K562 (cell line): ENCODE results near the gene HHIPL1. TPM values are rescaled to one million over a fixed set of nuclear protein-coding genes. Genes with fewer than 3 reads are reported as not detected.

Experiments
- HEY1 ChIP-seq: fragments of 250-450 bp; sonication (Bioruptor Pico); IDR thresholded peaks from 2 replicates; pipeline ENCODE4 v1.5.0; 2020; ENCODE audit warnings: mild to moderate bottlenecking, moderate library complexity, borderline replicate concordance
- MCM7 ChIP-seq, 2 experiments: fragments of 450-650 bp; IDR thresholded peaks; 2 replicates each; pipeline ENCODE4 v1.6.1; 2016 to 2018
- PHTF2 ChIP-seq: fragments of 250-450 bp; sonication (Bioruptor Pico); IDR thresholded peaks from 2 replicates; pipeline ENCODE4 v1.5.0; 2021; ENCODE audit warnings: mild to moderate bottlenecking
- RBM34 ChIP-seq: fragments of 200-400 bp; formaldehyde crosslinking; IDR thresholded peaks from 2 replicates; pipeline ENCODE4 v1.6.1; 2018; ENCODE audit warnings: low read length, borderline replicate concordance; ENCODE audit not compliant: insufficient read depth
- RFX1 ChIP-seq: fragments of 450-650 bp; IDR thresholded peaks from 2 replicates; pipeline ENCODE4 v1.6.1; 2016; ENCODE audit warnings: mild to moderate bottlenecking, moderate library complexity
- SMC3 ChIP-seq: conservative IDR thresholded peaks from 2 replicates; pipeline ENCODE4 v1.6.1; 2011; ENCODE audit warnings: low read depth, low read length, improper control_type of control experiment; ENCODE audit not compliant: insufficient read depth
- SRSF9 ChIP-seq: fragments of 200-400 bp; formaldehyde crosslinking; IDR thresholded peaks from 2 replicates; pipeline ENCODE4 v1.6.1; 2017; ENCODE audit warnings: low read depth, low read length, borderline replicate concordance
- ZKSCAN1 ChIP-seq: fragments of 150-350 bp; IDR thresholded peaks from 2 replicates; pipeline ENCODE4 v1.6.1; 2016; ENCODE audit warnings: low read depth, low read length
- polyA plus RNA-seq, 8 experiments: library from polyadenylated mRNA; depleted of rRNA in 4 of 8; stranded (reverse) in 5 of 8; unstranded in 3 of 8; fragments of >200 nt; fragmentation: Nextera tagmentation in 2 of 8; fragmentation: Illumina TruSeq in 1 of 8; extraction: Ambion mirVana in 2 of 8; extraction: Trizol in 1 of 8; gene quantifications; 2 replicates each; pipeline versions ENCODE4 v1.2.1 to v1.2.3, GENCODE V29; 2011 to 2014; ENCODE audit warnings: inconsistent platforms in 1 of 8, missing spikeins in 1 of 8
- total RNA-seq, 7 experiments: library from RNA; depleted of rRNA in 6 of 7; stranded (reverse); fragments of >200 nt in 6 of 7; fragmentation: Illumina TruSeq in 2 of 7; extraction: Trizol in 2 of 7; gene quantifications; 2 replicates each; pipeline versions ENCODE4 v1.2.1 to v1.2.3, GENCODE V29; 2011 to 2021; ENCODE audit warnings: low replicate concordance in 1 of 7
- TF ChIP-seq, protein P1 (sequence below), 2 experiments: fragments of 450-650 bp; formaldehyde crosslinking in 1 of 2; IDR thresholded peaks; 2 replicates each; pipeline versions ENCODE4 v1.4.0 to v1.6.1; 2014 to 2020; ENCODE audit warnings: mild to moderate bottlenecking in 2 of 2, borderline replicate concordance in 1 of 2, low read depth in 1 of 2

HHIPL1 gene
- total and polyA plus RNA-seq, 9 of the 15 experiments (the other 6 are each of a cell fraction or from before 2014, with no cell fraction given), result not detected

DNA sequence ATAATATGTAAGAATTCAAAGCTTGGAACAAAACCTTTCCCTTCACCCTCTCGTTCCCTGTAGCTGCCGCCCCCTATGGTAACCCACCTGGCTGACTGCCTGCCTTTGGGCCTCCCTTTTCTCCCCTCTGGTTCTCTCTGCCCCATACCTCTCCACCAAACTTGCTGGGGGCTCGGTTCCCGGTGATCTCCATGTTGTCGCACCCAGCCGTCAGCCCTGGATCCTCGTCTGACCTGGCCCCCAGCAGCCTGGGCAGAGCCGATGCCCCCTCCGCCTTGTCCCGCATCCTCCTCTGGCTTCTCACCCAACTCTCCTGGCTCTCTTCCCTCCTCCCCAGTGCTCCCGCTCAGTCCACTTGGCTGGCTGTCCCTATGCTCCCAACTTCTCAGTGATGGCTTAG, 43.7 kb downstream of the HHIPL1 start (continued):
- TF ChIP-seq, protein P1, sequence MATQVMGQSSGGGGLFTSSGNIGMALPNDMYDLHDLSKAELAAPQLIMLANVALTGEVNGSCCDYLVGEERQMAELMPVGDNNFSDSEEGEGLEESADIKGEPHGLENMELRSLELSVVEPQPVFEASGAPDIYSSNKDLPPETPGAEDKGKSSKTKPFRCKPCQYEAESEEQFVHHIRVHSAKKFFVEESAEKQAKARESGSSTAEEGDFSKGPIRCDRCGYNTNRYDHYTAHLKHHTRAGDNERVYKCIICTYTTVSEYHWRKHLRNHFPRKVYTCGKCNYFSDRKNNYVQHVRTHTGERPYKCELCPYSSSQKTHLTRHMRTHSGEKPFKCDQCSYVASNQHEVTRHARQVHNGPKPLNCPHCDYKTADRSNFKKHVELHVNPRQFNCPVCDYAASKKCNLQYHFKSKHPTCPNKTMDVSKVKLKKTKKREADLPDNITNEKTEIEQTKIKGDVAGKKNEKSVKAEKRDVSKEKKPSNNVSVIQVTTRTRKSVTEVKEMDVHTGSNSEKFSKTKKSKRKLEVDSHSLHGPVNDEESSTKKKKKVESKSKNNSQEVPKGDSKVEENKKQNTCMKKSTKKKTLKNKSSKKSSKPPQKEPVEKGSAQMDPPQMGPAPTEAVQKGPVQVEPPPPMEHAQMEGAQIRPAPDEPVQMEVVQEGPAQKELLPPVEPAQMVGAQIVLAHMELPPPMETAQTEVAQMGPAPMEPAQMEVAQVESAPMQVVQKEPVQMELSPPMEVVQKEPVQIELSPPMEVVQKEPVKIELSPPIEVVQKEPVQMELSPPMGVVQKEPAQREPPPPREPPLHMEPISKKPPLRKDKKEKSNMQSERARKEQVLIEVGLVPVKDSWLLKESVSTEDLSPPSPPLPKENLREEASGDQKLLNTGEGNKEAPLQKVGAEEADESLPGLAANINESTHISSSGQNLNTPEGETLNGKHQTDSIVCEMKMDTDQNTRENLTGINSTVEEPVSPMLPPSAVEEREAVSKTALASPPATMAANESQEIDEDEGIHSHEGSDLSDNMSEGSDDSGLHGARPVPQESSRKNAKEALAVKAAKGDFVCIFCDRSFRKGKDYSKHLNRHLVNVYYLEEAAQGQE (IDR thresholded peaks at IDR 0.05; ENCODE audit: borderline replicate concordance), result no peak
- TF ChIP-seq, protein P1 (CRISPR knock-in tag; IDR thresholded peaks at IDR 0.05; ENCODE audit: low read depth), result no peak
- TF ChIP-seq SRSF9, result no peak
- TF ChIP-seq SMC3, result no peak
- no peak for TF ChIP-seq RFX1
- TF ChIP-seq ZKSCAN1, result no peak
- TF ChIP-seq MCM7 (IDR thresholded peaks at IDR 0.05), result no peak
- no peak for TF ChIP-seq RBM34
- TF ChIP-seq PHTF2 (CRISPR knock-in tag), result no peak
- TF ChIP-seq HEY1 (CRISPR knock-in tag), result no peak
